ENCODE measurements around the gene LETM1.

LETM1 gene

GRCh38 chr4:1767061-1767769, 88.7 kb downstream of the LETM1 start:
- in situ Hi-C loops (cut with HindIII; ENCODE audit: low sequenced_read_pairs): no loop called here

- in situ Hi-C loops (cut with HindIII; ENCODE audit: low sequenced_read_pairs): no loop called here
Observed at GRCh38 chr4:1766106-1767060, 89.6 kb downstream of the LETM1 start.

- in situ Hi-C loops (cut with HindIII; ENCODE audit: low sequenced_read_pairs): no loop called here
Observed at GRCh38 chr4:1765409-1766072, 90.4 kb downstream of the LETM1 start.

GRCh38 chr4:1764670-1765069, 91.3 kb downstream of the LETM1 start:
- in situ Hi-C loops (cut with HindIII; ENCODE audit: low sequenced_read_pairs): no loop called here

- in situ Hi-C loops (cut with HindIII; ENCODE audit: low sequenced_read_pairs): no loop called here
Observed at GRCh38 chr4:1763550-1764080, 92.3 kb downstream of the LETM1 start.

GRCh38 chr4:1763070-1763549, 92.8 kb downstream of the LETM1 start:
- in situ Hi-C loops (cut with HindIII; ENCODE audit: low sequenced_read_pairs): no loop called here

- in situ Hi-C loops (cut with HindIII; ENCODE audit: low sequenced_read_pairs): no loop called here
Observed at GRCh38 chr4:1762264-1763010, 93.5 kb downstream of the LETM1 start.
